Fibroblast of skin of back (primary cell): ENCODE data around the gene KCND2.
"Not testable (repeated sequence)": the region's sequence is repeated elsewhere in the genome, so short reads cannot be mapped to it uniquely, and the experiment has no call there.

ENCODE experiments used
- DNase-seq: peaks from one replicate; pipeline ENCODE4 v3.0.0-alpha.2; 2013

KCND2 gene

GRCh38 chr7:120502132-120502531, 229.2 kb downstream of the KCND2 start:
- no peak for DNase-seq

DNA sequence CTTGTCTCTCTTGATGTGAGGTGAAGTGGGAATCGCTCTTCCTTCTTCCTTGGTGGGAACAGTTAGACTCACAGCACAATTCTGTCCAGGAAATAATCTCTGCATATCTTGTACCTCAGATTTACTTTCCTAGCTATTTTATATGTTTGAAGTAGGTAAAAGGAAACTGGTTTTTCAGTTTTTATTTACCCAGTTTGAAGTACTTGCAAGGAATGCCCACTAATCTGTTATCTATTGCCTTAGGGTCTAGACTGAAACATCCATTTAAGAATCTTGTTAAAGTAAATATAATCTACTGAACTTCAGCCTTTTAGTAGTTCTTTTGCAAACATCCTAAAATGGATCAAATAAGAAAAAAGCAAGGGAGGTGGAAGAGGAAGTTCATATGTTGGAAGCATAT, 229.8 kb downstream of the KCND2 start:
- no peak for DNase-seq

GRCh38 chr7:120504386-120504785, 231.4 kb downstream of the KCND2 start:
- no peak for DNase-seq

GRCh38 chr7:120505770-120506169, 232.8 kb downstream of the KCND2 start:
- DNase-seq = no peak

DNA sequence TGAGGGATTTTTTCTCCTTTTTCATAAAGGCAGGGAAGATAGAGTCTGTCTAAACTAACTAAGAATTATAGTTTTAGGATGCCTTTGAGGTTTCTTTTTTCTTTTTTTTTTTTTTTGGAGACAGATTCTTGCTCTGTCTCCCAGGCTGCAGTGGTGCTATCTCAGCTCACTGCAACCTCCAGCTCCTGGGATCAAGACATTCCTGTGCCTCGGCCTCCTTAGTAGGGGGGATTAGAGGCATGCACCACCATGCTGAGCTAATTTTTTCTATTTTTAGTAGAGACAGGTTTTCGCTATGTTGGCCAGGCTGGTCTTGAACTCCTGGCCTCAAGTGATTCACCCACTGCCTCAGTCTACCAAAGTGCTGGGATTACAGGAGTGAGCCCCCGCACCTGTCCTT, 239.7 kb downstream of the KCND2 start:
- DNase-seq = no peak

DNA sequence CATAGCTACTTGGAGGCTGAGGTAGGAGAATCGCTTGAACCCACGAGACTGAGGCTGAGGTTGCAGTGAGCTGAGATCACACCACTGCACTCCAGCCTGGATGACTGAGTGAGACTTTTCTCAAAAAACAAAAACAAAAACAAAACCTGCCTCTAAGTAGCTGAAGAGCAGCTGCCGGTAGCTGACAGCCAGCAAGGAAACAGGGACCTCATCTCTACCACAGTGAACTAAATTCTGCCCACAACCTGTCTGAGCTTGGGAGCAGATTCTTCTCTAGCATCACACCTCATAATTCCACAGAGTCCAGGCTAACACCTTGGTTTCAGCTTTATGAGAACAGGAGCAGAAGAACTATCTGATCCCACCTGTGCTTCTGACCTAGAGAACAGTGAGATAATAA, 246.2 kb downstream of the KCND2 start:
- DNase-seq = no peak

DNA sequence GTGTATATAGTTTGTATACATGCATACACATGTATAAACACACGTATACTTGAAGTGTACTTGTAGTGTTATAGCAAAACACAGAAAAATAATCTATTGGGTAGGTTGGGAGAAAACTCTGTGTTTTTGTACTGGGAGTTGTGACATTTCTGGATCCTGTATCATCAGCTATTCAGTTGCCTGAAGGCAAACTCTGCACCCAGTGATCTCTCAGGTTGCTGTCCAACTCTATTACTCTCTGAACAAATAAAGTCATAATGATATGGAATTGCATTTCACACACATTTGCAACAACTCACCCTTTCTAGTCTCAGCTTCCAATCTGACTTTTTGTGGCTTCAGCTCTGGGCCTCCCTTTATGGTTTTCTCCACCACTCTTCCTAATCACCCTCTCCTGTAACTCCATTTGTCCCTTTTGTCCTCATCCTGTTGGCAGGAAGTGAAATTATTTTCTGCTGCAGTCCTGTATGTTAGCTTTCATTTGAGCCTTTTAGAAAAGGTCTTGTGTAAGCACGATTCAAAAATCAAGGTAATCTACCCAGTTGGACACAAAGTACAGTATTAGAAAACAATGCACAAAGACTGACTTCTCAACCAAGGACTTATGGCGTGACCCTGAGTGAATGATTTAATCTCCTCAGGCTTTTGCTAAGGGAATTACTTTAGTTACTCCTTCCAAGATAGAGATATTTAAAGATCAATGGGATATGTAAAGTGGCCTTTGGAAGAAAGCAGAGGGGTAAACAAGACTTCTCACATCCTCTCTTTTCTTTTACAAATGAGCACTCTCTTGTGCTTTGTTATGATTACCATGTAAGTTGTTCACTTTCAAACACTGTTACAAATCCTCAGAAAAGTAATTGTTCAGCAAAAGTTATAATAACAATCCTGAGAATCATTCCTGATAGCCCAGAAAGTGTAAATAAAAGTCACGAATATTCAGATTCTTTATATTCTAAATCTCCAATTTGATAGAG, 249.1 kb downstream of the KCND2 start:
- DNase-seq = peak; percentile 8

GRCh38 chr7:120523985-120524384, 251.0 kb downstream of the KCND2 start:
- DNase-seq = no peak

DNA sequence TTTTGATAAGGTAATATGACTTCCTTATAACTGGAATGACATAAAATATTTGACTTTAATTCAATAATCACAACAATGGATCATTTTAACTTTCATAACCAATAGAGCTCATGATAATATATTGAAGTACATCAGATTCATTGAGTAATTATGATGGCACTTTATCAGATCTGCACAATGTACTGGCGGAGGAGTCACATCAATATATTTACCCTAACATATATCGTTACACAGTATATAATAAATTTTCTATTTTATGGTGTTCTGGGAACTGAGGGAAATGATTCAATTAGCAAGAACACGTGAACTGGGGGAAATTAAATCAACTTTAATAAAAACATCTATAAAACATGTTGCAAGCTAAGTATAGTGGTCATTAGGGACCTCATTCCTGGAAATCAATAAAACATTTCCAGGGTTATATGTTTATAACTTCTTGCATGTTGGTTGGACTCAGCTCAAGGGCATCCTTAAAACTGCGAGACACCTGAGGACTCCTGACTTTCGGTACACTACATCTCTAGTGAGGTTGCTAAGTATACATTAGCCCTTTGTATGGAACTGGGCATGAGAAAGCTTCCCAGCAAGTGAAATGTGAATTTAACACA, 254.0 kb downstream of the KCND2 start:
- no peak for DNase-seq

DNA sequence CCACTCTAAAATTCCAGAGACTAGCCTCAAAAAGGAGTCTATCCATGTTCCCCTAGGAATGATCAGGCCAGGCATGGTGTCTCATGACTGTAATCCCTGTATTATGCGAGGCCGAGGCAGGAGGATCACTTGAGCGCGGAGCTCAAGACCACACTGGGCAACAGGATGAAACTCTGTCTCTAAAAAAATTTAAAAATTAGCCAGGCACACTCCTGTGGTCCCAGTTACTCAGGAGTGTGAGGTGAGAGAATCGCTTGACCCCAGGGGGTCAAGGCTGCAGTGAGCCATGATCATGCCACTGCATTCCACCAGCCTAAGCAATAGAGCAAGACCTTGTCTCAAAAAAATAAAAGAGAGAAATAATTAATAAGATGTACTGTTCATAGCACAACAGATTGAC, 256.8 kb downstream of the KCND2 start:
- DNase-seq = no peak

GRCh38 chr7:120538335-120538734, 265.4 kb downstream of the KCND2 start:
- no peak for DNase-seq

GRCh38 chr7:120539321-120539720, 266.3 kb downstream of the KCND2 start:
- DNase-seq = no peak

DNA sequence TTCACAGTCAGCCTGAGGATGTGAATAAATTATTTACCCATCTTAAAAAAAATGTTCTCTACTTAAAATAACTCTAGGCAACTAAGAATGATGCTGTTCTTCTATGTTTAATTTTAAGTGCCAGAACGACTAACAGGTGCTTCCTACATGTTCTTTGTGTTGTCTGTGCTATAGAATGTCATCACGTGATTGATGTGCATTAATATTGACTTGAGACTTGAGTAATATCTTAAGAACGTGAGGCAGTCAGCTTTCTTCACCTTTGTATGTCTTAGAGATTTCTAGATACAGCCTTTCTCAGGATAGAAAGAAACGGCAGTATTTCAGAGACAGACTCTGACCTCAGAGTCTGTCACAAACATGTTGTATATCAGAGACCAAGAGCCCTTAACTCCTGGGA, 274.6 kb downstream of the KCND2 start:
- DNase-seq = no peak

GRCh38 chr7:120550494-120551048, 277.6 kb downstream of the KCND2 start:
- peak; percentile 33 for DNase-seq

- DNase-seq = no peak
Measured at GRCh38 chr7:120553491-120553890, 280.5 kb downstream of the KCND2 start.

GRCh38 chr7:120554960-120555571, 282.1 kb downstream of the KCND2 start:
- peak; percentile 56 for DNase-seq

GRCh38 chr7:120564145-120564544, 291.2 kb downstream of the KCND2 start:
- DNase-seq = no peak

- no peak for DNase-seq
Measured at GRCh38 chr7:120567204-120567603, 294.2 kb downstream of the KCND2 start.

DNA sequence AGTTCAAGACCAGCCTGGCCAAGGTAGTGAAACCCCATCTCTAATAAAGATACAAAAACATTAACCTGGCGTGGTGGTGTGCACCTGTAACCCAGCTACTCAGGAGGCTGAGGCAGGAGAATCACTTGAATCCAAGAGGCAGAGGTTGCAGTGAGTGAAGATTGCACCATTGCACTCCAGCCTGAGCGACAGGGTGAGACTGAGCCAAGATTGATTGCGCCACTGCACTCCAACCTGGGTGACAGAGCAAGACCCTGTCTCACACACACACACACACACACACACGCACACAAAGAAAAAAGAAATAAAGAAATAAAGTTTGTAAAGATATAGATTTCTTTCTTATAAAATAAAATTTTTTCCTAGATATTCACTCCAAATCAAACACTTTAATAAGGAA, 305.7 kb downstream of the KCND2 start:
- not testable (repeated sequence) for DNase-seq

DNA sequence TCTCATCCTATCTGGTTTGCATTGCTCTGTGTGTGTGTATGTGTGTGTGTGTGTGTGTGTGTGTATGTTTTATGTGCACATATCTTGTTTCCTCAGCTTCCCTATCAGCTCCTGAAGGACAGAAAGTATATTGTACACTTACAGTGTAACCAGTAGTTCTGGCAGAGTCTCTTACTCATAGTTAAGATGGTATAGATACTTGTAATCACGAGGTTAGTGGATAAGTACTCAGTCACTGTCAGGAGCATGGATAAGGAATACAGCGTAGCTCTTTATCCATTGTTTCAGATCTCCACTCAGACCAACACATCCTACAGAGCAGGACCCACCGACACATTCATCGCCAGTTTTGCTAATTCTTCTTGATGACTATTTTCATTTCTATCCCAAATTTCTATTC, 309.9 kb downstream of the KCND2 start:
- DNase-seq = no peak

DNA sequence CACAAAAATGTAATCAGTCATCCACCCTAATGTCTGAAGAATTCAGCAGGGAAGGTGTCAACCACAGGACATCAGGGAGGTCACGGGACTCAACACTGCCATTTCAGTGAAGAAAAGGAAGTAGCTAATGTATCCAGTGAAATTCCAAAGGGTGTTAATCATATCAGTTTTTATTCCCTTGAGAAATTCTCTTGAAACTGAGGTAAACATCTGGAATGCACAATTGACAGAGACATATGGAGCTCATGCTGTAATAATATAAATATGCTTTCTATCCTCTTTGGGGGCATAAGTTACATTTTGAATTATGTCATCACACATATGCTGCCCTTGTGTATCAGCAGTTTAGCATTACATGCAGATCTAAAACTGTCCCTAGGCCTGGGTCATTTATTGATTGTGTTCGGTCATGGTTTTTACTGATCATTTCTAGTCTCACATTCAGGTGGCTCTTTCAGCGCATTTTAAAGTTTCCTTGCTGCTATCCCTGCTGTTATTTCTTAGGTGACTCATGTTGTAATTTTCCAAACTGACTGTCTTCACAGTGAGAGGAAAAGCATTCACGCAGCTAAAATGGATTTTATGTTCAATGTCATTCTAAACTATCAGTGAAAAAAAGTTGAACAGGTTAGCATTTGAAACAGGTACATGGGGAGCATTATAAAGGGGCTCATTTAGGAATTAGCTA, 311.1 kb downstream of the KCND2 start:
- peak; percentile 99 for DNase-seq

GRCh38 chr7:120586571-120586970, 313.6 kb downstream of the KCND2 start:
- DNase-seq = no peak

GRCh38 chr7:120587243-120587642, 314.3 kb downstream of the KCND2 start:
- DNase-seq = no peak
